Activated CD8-positive, alpha-beta memory T cell treated with anti-CD3 and anti-CD28 coated beads for 24 hours (primary cell): ENCODE results near the gene KREMEN1.

Experiments
- DNase-seq: peaks from one replicate; pipeline ENCODE4 v3.0.0-alpha.2; 2020

KREMEN1 gene

DNA sequence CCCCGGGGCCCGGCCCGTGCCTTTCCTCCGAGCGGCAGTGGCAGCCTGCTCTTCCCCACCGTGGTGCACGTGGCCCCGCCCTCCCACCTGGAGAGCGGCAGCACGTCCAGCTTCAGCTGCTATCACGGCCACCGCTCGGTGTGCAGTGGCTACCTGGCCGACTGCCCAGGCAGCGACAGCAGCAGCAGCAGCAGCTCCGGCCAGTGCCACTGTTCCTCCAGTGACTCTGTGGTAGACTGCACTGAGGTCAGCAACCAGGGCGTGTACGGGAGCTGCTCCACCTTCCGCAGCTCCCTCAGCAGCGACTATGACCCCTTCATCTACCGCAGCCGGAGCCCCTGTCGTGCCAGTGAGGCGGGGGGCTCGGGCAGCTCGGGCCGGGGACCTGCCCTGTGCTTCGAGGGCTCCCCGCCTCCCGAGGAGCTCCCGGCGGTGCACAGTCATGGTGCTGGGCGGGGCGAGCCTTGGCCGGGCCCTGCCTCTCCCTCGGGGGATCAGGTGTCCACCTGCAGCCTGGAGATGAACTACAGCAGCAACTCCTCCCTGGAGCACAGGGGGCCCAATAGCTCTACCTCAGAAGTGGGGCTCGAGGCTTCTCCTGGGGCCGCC is 23.1 kb upstream of the KREMEN1 start:
- no peak for DNase-seq

GRCh38 chr22:29050457-29050856 is 22.4 kb upstream of the KREMEN1 start:
- no peak for DNase-seq

DNA sequence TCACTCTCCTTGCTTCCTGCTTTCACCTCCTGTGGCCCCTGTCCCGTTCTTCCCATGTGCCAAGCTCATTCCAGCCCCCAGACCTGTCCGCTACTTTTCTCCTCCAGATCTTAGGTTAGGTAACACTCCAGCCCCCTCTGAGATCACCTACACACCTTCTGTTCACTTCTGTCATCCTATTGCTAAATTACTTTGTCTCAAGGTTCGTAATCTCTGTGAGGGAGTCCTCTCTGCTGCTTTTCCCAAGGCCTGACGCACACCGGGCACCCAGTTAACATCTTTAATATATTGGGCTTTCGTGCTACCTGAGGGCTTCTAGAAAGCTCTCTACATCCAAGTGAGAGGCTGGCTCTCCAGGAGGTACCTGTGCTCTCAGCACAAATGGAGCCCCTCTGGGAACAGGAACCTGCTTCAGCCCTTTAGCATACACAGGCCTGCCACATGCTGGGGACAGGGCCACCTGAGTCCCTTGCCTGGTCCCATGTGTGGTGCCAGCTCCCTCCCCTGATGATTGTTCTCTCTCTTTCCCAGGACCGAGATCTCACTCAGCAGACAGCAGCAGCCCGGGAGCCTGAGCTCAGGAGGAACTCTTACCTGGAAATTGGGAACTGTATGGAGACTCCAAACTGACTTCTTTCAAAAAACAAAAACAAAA is 19.7 kb upstream of the KREMEN1 start:
- no peak for DNase-seq

GRCh38 chr22:29054251-29054767 is 18.5 kb upstream of the KREMEN1 start:
- DNase-seq, result no peak

DNA sequence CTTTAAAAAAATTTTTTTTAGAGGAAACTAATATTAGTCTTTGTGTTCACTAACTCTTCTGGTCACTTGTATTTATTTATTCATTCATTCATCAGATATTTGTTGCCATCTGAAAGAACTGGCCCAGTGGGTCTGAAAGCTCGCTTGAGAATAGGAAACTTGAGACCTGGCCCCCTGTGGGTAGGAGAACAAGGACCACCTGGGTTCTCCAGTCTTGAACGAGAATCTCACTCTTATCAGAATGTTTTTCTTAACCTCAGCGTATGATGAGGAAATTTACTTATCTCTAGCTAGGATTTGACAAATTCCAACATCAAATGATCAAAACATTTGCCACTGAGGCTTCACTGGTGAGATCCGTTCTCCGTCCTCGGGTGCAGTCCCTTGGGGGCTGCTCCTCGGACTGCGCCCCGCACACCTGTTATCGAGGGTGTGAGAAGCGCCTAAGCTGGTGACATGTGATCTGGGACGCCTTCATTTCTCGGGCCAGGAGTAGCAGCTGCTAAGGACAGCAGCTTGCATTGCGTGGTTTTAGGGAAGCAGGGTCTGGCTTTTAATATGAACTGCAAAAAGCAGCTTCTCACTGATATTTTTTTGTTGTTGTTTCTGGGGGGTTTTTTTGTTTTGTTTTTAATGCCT is 17.5 kb upstream of the KREMEN1 start:
- DNase-seq, result no peak

DNA sequence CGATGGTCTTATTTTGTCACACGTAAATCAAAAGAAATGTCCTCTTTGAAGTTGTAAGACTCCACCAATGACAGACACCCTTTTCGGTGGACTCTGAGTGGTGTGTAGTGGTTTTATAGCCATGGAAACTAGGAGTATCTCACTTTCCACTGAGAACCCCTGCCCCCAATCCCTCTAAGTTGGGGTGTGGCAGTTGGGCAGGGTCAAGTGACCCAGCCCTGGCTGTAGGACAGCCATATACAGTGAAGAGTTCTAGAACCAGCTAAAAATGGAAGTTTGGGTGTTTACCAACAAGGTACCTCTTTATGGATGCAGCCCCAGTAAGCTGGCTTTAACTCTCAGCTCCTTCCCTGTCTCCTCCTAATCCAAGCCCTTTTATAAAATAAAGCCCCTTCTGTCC is 16.4 kb upstream of the KREMEN1 start:
- DNase-seq, result no peak

DNA sequence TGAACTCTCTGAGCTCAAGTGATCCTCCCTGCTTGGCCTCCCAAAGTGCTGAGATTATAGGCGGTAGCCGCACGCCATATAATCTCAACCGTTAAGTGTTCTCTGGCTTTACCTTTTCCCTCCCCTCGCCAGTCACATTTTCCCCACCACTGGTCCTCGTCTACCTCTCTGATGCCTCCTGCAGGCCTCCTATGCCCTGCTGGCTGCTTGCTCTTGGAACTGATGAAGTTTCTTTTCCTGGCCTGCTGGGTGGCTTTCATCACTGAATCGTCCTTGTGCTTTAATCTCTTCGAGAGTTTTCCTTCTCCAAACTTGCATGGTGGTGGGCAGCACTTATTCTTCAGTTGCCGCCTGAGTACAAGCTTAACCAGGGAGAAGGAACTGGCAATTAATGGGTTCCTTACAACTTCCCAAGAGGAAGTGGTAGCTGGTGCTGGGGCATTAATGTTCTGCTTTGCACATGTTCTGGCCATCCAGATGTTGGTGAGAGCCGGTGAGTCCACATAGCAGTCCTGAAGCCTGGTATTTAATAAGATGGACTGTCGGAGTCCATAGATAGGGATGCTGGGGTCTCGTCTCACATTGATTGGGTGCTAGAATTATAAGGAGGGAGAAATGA is 12.5 kb upstream of the KREMEN1 start:
- DNase-seq, result no peak

DNA sequence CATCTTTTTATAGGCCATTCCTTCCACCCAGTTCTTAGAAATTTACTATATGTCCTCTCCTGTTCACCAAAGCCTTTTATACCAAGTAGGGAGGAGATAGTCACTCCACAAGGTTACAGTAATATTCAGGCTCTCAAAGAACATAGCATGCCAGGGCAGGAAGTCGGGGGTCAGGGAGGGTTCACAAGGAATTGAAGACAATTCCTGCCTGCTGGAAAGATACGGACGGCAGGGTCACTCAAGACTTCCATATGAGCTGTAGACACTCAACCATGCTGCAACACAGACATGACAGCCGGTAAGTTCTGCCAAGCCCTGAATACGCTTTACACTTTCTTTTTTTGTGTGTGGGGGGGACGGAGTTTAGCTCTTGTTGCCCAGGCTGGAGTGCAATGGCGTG is 11.9 kb upstream of the KREMEN1 start:
- DNase-seq, result no peak

DNA sequence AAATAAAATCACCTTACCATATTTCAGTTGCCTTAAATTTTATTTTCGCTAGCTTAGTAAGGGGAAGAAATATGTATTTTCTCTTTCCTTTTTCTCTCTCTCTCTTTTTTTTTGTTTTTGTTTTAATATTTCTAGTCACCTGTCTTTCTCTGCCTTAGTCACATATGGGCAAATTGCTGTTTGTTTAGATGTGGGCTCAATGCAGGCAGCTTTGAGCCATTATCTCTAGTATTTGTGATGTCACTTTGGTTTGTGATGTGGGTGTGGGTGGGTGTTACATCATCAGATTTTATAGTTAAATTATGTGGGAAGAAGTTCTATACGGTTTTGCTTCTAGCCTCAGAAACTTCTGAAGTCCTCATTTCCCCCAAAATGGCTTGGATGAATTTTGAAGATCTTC is 11.1 kb upstream of the KREMEN1 start, which contains the start of gene C22orf31:
Gene C22orf31 (minus strand): TSS at position 59 of the 400 bp plus-strand sequence. CDS start 39 bp downstream, at position 20.
- no peak for DNase-seq

DNA sequence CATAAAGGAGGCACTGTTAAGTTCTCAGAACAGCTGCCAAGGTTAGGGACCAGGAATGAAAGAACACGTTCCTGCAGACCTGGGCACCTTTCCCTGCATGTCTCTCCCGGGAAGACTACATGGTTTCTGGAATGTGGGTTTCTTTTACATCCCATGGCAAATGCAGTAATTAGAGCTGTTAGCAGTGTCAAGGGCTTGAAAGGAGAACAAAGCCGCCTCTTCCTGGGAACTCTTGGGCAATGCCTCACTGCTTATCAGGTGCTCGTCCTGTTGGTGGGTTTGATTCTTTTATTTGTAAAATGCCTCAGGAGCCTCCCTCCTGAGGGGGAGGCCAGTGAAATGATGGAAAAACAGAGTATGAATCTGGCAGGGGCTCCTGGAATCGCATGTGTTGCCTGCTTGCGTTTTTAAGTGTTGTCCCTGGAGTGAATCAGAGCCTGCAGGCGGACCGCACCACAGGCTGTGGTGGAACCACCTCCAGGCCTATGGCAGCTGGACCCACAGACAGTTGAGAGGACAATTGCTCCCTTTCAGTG is 10.5 kb upstream of the KREMEN1 start:
- no peak for DNase-seq

GRCh38 chr22:29065468-29066190 is 7.2 kb upstream of the KREMEN1 start:
- no peak for DNase-seq

DNA sequence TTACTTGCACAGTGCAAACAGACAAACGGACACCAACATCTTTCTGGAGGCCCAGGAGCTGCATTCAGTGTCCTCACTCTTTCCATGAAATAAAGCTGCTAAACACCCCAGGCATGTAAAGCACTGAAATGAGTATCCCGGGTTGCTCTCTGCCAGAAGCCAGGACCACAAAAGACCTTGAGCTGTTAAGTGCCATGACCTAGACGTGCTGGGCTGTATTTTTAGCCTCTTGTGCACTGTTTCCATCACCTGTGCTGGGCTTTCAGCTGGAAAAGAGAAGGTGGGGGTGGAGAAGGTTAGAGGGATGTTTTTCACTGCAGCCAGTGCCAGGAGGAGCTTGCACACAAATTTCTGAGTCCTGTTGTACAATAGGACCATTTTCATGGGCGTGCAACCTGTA is 3.4 kb upstream of the KREMEN1 start:
- DNase-seq, result no peak

- DNase-seq, result no peak
These were observed 2.3 kb upstream of the KREMEN1 start for GRCh38 chr22:29070490-29070889.

DNA sequence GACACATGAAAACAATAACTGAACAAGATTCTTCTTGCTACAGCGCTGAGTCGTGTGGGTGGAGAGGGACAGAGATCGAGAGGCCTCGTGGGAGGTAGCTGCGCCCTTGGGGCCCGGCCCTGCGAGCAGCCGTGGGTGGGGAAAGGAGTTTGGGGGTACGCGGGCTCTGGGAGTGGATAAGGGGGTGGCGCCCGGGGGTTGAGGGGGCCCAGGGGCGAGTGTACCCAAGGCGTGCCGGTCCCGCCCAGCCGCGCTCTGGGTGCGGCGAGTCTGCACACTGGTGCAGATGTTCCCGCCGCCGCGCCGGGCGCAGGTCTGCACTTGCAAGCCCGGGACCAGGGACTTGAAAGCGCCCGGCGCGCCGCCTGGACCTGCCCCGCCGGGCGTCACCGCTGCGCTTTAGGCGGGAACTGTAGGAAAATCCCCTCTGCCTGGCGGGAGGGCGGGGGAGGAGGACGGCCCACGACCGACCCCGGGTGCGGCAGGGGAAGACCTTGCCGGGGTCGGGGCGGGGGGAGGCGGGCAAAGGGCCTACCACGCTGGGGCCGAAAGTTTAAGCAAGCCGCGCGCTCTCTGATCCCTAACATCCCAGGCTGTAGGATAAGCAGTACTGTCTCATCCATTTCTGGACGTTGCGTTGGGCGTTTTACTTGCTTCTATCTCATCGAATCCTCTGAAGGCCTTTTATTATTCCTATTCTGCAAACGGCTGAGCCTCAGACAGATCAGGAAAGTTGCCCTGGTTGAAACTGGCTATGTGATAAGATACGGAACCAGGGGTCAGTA is 1.4 kb upstream of the KREMEN1 start:
- DNase-seq, result peak; percentile 71

- peak; percentile 91 for DNase-seq
These were observed 449 bp upstream of the KREMEN1 start for GRCh38 chr22:29072193-29072978.

DNA sequence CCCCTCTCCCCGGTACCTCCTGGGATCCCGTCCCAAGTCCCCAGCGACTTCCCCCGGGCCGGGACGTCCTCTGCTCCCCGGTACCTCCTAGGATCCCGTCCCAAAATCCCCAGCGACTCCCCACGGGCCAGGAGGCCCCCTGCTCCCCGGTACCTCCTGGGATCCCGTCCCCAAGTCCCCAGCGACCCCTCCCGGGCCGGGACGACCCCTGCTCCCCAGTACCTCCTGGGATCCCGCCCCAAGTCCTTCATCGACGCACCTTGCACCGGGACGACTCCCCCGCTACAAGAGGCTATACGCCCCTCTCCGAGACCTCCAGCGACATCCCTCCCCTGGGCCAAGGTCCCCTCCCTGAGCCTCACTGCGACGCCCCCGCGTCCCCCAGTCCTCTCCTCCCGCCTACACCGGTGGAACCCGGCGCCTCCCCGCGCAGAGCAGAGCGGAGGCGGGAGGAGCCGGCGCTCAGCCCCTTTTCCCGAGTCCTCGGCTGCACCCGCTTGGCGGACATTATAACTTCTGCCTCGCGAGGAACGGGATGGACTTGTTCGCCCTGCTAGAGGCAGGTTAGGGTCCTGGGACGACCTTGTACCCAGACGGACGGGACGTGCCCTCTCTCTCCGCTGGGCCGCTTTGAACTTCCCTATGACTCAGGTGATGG is 912 bp downstream of the KREMEN1 start:
- DNase-seq, result no peak

- DNase-seq, result no peak
These were observed 1.5 kb downstream of the KREMEN1 start for GRCh38 chr22:29074276-29074772.

GRCh38 chr22:29078036-29078868 is 5.4 kb downstream of the KREMEN1 start:
- no peak for DNase-seq

DNA sequence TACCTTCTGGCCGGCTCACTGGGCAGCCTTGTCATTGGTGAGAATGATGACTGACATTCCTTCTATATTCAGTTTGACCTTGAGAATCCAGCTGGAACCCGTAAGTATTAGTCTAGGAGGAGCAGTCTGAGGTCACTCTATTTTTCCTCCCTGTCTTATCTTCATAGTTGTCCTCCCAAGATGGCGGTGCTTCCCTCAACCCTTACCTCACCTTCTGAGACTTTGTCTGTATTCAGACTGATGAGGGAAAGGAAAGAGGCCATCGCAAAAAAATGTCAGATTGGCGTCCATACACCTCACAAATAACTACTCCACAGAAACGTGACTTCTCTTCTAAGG is 6.0 kb downstream of the KREMEN1 start:
- DNase-seq, result no peak
